ENCODE results near the gene RNF38.
"Not testable (repeated sequence)": the region's sequence is repeated elsewhere in the genome, so short reads cannot be mapped to it uniquely, and the experiment has no call there.

The RNF38 gene

GRCh38 chr9:36399980-36400331 is at the start of gene RNF38:
TSS of gene RNF38 (minus strand) at chr9:36400269. CDS start at chr9:36400108, 161 bp downstream.
- DNase-seq (ENCODE audit: low spot score) = no peak

- DNase-seq (ENCODE audit: low spot score) = not testable (repeated sequence)
Observed at GRCh38 chr9:36448555-36448954, 48.5 kb upstream of the RNF38 start.

GRCh38 chr9:36448017-36448416 is 47.9 kb upstream of the RNF38 start:
- DNase-seq (ENCODE audit: low spot score) = no peak

GRCh38 chr9:36446678-36447077 is 46.6 kb upstream of the RNF38 start:
- DNase-seq (ENCODE audit: low spot score) = not testable (repeated sequence)

GRCh38 chr9:36445800-36446361 is 45.8 kb upstream of the RNF38 start:
- DNase-seq (ENCODE audit: low spot score) = no peak

GRCh38 chr9:36444203-36444602 is 44.1 kb upstream of the RNF38 start:
- DNase-seq (ENCODE audit: low spot score) = no peak

GRCh38 chr9:36443581-36443980 is 43.5 kb upstream of the RNF38 start:
- no peak for DNase-seq (ENCODE audit: low spot score)

- DNase-seq (ENCODE audit: low spot score) = no peak
Observed at GRCh38 chr9:36442710-36443109, 42.6 kb upstream of the RNF38 start.

GRCh38 chr9:36441966-36442365 is 41.9 kb upstream of the RNF38 start:
- no peak for DNase-seq (ENCODE audit: low spot score)

GRCh38 chr9:36438536-36439236 is 38.6 kb upstream of the RNF38 start:
- no peak for DNase-seq (ENCODE audit: low spot score)

- no peak for DNase-seq (ENCODE audit: low spot score)
Observed at GRCh38 chr9:36437790-36438189, 37.7 kb upstream of the RNF38 start.

GRCh38 chr9:36436909-36437308 is 36.8 kb upstream of the RNF38 start:
- DNase-seq (ENCODE audit: low spot score) = no peak

GRCh38 chr9:36433386-36433785 is 33.3 kb upstream of the RNF38 start:
- DNase-seq (ENCODE audit: low spot score) = no peak

GRCh38 chr9:36431078-36431477 is 31.0 kb upstream of the RNF38 start:
- no peak for DNase-seq (ENCODE audit: low spot score)

- DNase-seq (ENCODE audit: low spot score) = no peak
Observed at GRCh38 chr9:36426945-36427344, 26.9 kb upstream of the RNF38 start.

GRCh38 chr9:36426348-36426747 is 26.3 kb upstream of the RNF38 start:
- no peak for DNase-seq (ENCODE audit: low spot score)

GRCh38 chr9:36424289-36425055 is 24.4 kb upstream of the RNF38 start:
- DNase-seq (ENCODE audit: low spot score) = no peak

- DNase-seq (ENCODE audit: low spot score) = no peak
Observed at GRCh38 chr9:36423206-36423605, 23.1 kb upstream of the RNF38 start.

- no peak for DNase-seq (ENCODE audit: low spot score)
Observed at GRCh38 chr9:36416890-36417289, 16.8 kb upstream of the RNF38 start.

GRCh38 chr9:36415822-36416525 is 15.9 kb upstream of the RNF38 start:
- no peak for DNase-seq (ENCODE audit: low spot score)

- DNase-seq (ENCODE audit: low spot score) = not testable (repeated sequence)
Observed at GRCh38 chr9:36411410-36411809, 11.3 kb upstream of the RNF38 start.

GRCh38 chr9:36409076-36409475 is 9.0 kb upstream of the RNF38 start:
- DNase-seq (ENCODE audit: low spot score) = not testable (repeated sequence)

Measured in CD4-positive, alpha-beta T cell treated with Interleukin-15 for 4 hours (primary cell).